ENCODE results near the gene LHFPL6.

DNA sequence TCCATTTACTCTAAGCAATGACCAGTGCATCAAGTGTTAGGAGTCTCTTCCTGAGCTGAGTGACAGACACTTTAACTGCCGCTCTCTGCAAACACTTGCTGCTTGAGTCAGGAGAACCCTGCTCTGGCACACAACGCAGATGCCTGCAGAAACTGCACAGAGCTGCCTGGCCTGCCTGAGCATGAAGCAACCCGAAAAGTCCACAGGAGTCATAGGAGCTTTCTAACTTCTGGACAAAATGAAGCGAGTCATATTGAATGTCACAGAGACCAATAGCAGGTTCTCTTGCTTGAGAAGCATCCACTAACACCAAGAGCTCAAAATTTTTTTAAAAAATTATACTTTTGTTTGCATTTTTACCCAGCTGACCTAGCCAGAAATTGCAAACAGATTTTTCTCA is 232.4 kb downstream of the LHFPL6 start:
- no peak for TF ChIP-seq GABPA (IDR thresholded peaks at IDR 0.05; ENCODE audit: low read depth)
- TF ChIP-seq FOXM1 (IDR thresholded peaks at IDR 0.05; ENCODE audit: low read depth, low read length) = no peak
- no peak for TF ChIP-seq TAF1 (IDR thresholded peaks at IDR 0.05; ENCODE audit: borderline replicate concordance, low read depth, low read length)
